ENCODE data around the gene NIPAL1. TPM values are rescaled to one million over a fixed set of nuclear protein-coding genes. Genes with fewer than 3 reads are reported as not detected.

NIPAL1 gene
- total RNA-seq, 1 donor from 2014 or later: 0.68 TPM

GRCh38 chr4:48025005-48025404 lies 8.4 kb downstream of the NIPAL1 start:
- peaks cover 5% of the 10 kb centered on the region for H3K4me1 Mint-ChIP-seq
- DNase-seq (ENCODE audit: low read depth, low spot score): no peak
- no peaks in the 10 kb centered on the region for H3K9me3 Mint-ChIP-seq
- H3K36me3 Mint-ChIP-seq (ENCODE audit: low read depth): no peaks in the 10 kb centered on the region
- TF ChIP-seq CTCF (conservative IDR thresholded peaks at IDR 0.05): no peak
- H3K4me3 Mint-ChIP-seq: no peak overlapping the region
- no peak overlapping the region for H3K27ac Mint-ChIP-seq (ENCODE audit: unreplicated experiment)
- H3K27me3 Mint-ChIP-seq (ENCODE audit: low read depth): peaks cover 19% of the 10 kb centered on the region

- no peak for DNase-seq (ENCODE audit: low read depth, low spot score)
- no peak overlapping the region for H3K27ac Mint-ChIP-seq (ENCODE audit: unreplicated experiment)
- H3K9me3 Mint-ChIP-seq: no peaks in the 10 kb centered on the region
- H3K4me3 Mint-ChIP-seq: no peak overlapping the region
- H3K36me3 Mint-ChIP-seq (ENCODE audit: low read depth): no peaks in the 10 kb centered on the region
- peaks cover 5% of the 10 kb centered on the region for H3K4me1 Mint-ChIP-seq
- H3K27me3 Mint-ChIP-seq (ENCODE audit: low read depth): peaks cover 4% of the 10 kb centered on the region
- no peak for TF ChIP-seq CTCF (conservative IDR thresholded peaks at IDR 0.05)
Observed at GRCh38 chr4:48027653-48028052, 11.1 kb downstream of the NIPAL1 start.

- H3K36me3 Mint-ChIP-seq (ENCODE audit: low read depth): no peaks in the 10 kb centered on the region
- no peaks in the 10 kb centered on the region for H3K9me3 Mint-ChIP-seq
- peaks cover 5% of the 10 kb centered on the region for H3K4me1 Mint-ChIP-seq
- no peak for DNase-seq (ENCODE audit: low read depth, low spot score)
- TF ChIP-seq CTCF (conservative IDR thresholded peaks at IDR 0.05): no peak
- peaks cover 4% of the 10 kb centered on the region for H3K27me3 Mint-ChIP-seq (ENCODE audit: low read depth)
- H3K27ac Mint-ChIP-seq (ENCODE audit: unreplicated experiment): no peak overlapping the region
- no peak overlapping the region for H3K4me3 Mint-ChIP-seq
Observed at GRCh38 chr4:48028696-48029095, 12.1 kb downstream of the NIPAL1 start.

- Mint-ChIP-seq H3K4me1 (no peaks in the 10 kb centered on the region), H3K36me3 (ENCODE audit: low read depth) (no peaks in the 10 kb centered on the region), H3K27me3 (ENCODE audit: low read depth) (no peaks in the 10 kb centered on the region), H3K27ac (ENCODE audit: unreplicated experiment) (no peak overlapping the region), H3K9me3 (no peaks in the 10 kb centered on the region), H3K4me3 (no peak overlapping the region)
- DNase-seq (ENCODE audit: low read depth, low spot score): no peak
- TF ChIP-seq CTCF (conservative IDR thresholded peaks at IDR 0.05): no peak
Observed at GRCh38 chr4:48030470-48030869, 13.9 kb downstream of the NIPAL1 start.

GRCh38 chr4:48031802-48032525 lies 15.4 kb downstream of the NIPAL1 start:
- Mint-ChIP-seq H3K9me3 (no peaks in the 10 kb centered on the region), H3K27ac (ENCODE audit: unreplicated experiment) (no peak overlapping the region), H3K4me1 (no peaks in the 10 kb centered on the region), H3K27me3 (ENCODE audit: low read depth) (no peaks in the 10 kb centered on the region), H3K4me3 (no peak overlapping the region), H3K36me3 (ENCODE audit: low read depth) (no peaks in the 10 kb centered on the region)
- no peak for DNase-seq (ENCODE audit: low read depth, low spot score)
- no peak for TF ChIP-seq CTCF (conservative IDR thresholded peaks at IDR 0.05)
